ENCODE data around the gene AATK.
A peak's percentile ranks its signal among the peaks of the same experiment; 100 is the strongest.

GRCh38 chr17:81150377-81151077, 15.5 kb downstream of the AATK start:
- TF ChIP-seq CTCF (IDR thresholded peaks at IDR 0.05; ENCODE audit: insufficient read depth, low read length) (no peak), POLR2AphosphoS5 (IDR thresholded peaks at IDR 0.05; ENCODE audit: low read depth) (peak; percentile 50; the same call in 1 of the 2 replicates), REST (IDR thresholded peaks at IDR 0.05; ENCODE audit: insufficient replicate concordance, low read depth) (no peak)
